Measurements from ENCODE around the gene PTPRA. TPM values are rescaled to one million over a fixed set of nuclear protein-coding genes. Genes with fewer than 3 reads are reported as not detected.

PTPRA gene
- total RNA-seq, 2 experiments from 2014 or later = 66.4 to 83.9 TPM

- Mint-ChIP-seq H3K36me3 (ENCODE audit: low read depth) (peaks cover 16% of the 10 kb centered on the region), H3K27ac (no peak overlapping the region), H3K4me1 (no peaks in the 10 kb centered on the region), H3K9me3 (no peaks in the 10 kb centered on the region), H3K27me3 (no peaks in the 10 kb centered on the region), H3K4me3 (no peak overlapping the region)
- no peak for DNase-seq
- POLR2A ChIA-PET = no interaction called here
- CTCF ChIA-PET = interaction anchor here (0.6 kb wide), 1 partner anchor 46 kb away, joined by 3 read pairs; no protein-coding TSS in a partner anchor
Observed at GRCh38 chr20:3032624-3033023, 159.3 kb downstream of the PTPRA start.

- Mint-ChIP-seq H3K9me3 (no peaks in the 10 kb centered on the region), H3K36me3 (ENCODE audit: low read depth) (peaks cover 32% of the 10 kb centered on the region), H3K27ac (no peak overlapping the region), H3K4me3 (no peak overlapping the region), H3K27me3 (no peaks in the 10 kb centered on the region), H3K4me1 (peaks cover 22% of the 10 kb centered on the region)
- DNase-seq = no peak
- CTCF ChIA-PET = no interaction called here
- POLR2A ChIA-PET = no interaction called here
Observed at GRCh38 chr20:3037654-3038053, 164.4 kb downstream of the PTPRA start.

DNA sequence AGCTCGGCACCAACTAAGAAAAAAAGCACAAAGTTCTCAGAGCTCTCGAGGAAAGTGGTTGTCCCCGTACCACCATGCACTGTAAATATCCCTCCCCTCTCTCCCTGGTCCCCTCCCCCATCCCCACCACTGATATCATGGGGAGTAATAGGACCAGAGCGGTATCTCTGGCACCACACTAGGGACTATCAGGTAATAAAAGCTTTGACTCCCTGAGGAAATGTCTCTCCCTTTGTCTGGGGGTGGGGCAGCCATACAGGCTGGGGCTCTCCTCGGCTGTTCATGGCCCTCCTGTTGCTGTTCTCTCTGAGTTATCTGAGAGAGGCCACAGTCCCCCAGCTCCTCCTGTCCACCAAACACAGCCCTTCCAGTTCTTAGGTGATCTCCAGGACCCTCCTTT, 165.2 kb downstream of the PTPRA start:
- Mint-ChIP-seq H3K27ac (no peak overlapping the region), H3K4me3 (no peak overlapping the region), H3K9me3 (no peaks in the 10 kb centered on the region), H3K36me3 (ENCODE audit: low read depth) (peaks cover 32% of the 10 kb centered on the region), H3K27me3 (no peaks in the 10 kb centered on the region), H3K4me1 (peaks cover 22% of the 10 kb centered on the region)
- CTCF ChIA-PET = interaction anchor here (0.6 to 0.8 kb wide), 2 partner anchors 9 to 15 kb away, joined by 3 read pairs; no protein-coding TSS in a partner anchor
- DNase-seq = no peak
- POLR2A ChIA-PET = no interaction called here

- POLR2A ChIA-PET = no interaction called here
- Mint-ChIP-seq H3K9me3 (no peaks in the 10 kb centered on the region), H3K4me3 (no peak overlapping the region), H3K27ac (peak overlapping the region; percentile 64), H3K4me1 (peaks cover 22% of the 10 kb centered on the region), H3K36me3 (ENCODE audit: low read depth) (peaks cover 32% of the 10 kb centered on the region), H3K27me3 (no peaks in the 10 kb centered on the region)
- no peak for DNase-seq
- CTCF ChIA-PET = interaction anchor here (0.6 to 0.8 kb wide), 2 partner anchors 10 to 231 kb away, joined by 3 read pairs; no protein-coding TSS in a partner anchor
Observed at GRCh38 chr20:3039426-3039825, 166.1 kb downstream of the PTPRA start.

DNA sequence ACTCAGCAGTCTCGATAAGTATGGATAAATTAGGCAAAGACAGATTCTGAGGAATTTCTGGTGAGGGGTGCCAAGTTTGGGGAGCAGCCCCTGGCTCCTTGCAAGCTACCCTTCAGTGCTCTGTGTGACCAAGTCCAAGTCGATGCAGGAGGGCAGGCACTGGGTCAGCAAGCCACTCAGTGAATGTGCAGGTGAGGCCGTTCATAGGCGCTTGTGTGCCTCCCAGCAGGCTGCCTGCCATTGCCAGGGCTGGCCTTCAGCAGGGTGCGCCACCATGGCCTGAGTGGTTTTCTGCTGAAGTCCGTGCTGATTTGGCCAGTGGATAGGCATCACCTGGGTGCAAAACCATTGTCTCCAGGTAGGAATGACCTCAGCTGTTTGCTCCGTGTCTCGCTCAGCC, 166.8 kb downstream of the PTPRA start:
- Mint-ChIP-seq H3K4me1 (peaks cover 24% of the 10 kb centered on the region), H3K27ac (peak overlapping the region; percentile 65), H3K36me3 (ENCODE audit: low read depth) (peaks cover 32% of the 10 kb centered on the region), H3K4me3 (no peak overlapping the region), H3K27me3 (no peaks in the 10 kb centered on the region), H3K9me3 (no peaks in the 10 kb centered on the region)
- ChIA-PET CTCF (interaction anchor here (0.6 kb wide), 1 partner anchor 232 kb away, joined by 3 read pairs; no protein-coding TSS in a partner anchor), POLR2A (no interaction called here)
- no peak for DNase-seq

- peak overlapping the region; percentile 70 for H3K27ac Mint-ChIP-seq
- no peaks in the 10 kb centered on the region for H3K27me3 Mint-ChIP-seq
- peaks cover 31% of the 10 kb centered on the region for H3K36me3 Mint-ChIP-seq (ENCODE audit: low read depth)
- H3K9me3 Mint-ChIP-seq = no peaks in the 10 kb centered on the region
- DNase-seq = no peak
- CTCF ChIA-PET = interaction anchor here (0.6 to 1.5 kb wide), 3 partner anchors 11 to 69 kb away, joined by 3 to 8 read pairs (median 3); no protein-coding TSS in a partner anchor
- H3K4me3 Mint-ChIP-seq = no peak overlapping the region
- peaks cover 32% of the 10 kb centered on the region for H3K4me1 Mint-ChIP-seq
- POLR2A ChIA-PET = no interaction called here
Observed at GRCh38 chr20:3041854-3042409, 168.7 kb downstream of the PTPRA start.

- ChIA-PET POLR2A (no interaction called here), CTCF (interaction anchor here (1.0 to 1.5 kb wide), 2 partner anchors 11 to 22 kb away, joined by 3 to 8 read pairs; no protein-coding TSS in a partner anchor)
- peaks cover 31% of the 10 kb centered on the region for H3K36me3 Mint-ChIP-seq (ENCODE audit: low read depth)
- DNase-seq = no peak
- no peak overlapping the region for H3K27ac Mint-ChIP-seq
- no peak overlapping the region for H3K4me3 Mint-ChIP-seq
- H3K27me3 Mint-ChIP-seq = no peaks in the 10 kb centered on the region
- no peaks in the 10 kb centered on the region for H3K9me3 Mint-ChIP-seq
- peaks cover 37% of the 10 kb centered on the region for H3K4me1 Mint-ChIP-seq
Observed at GRCh38 chr20:3042625-3043024, 169.3 kb downstream of the PTPRA start.

GRCh38 chr20:3043322-3043721, 170.0 kb downstream of the PTPRA start, which contains the start of gene GNRH2:
Gene GNRH2 (plus strand): TSS chr20:3043622. CDS start chr20:3044415, 793 bp downstream.
- no peak for DNase-seq
- H3K27ac Mint-ChIP-seq = peak within 1 kb of the TSS; percentile 21
- POLR2A ChIA-PET = no interaction called here
- CTCF ChIA-PET = interaction anchor here (0.8 to 1.0 kb wide), 2 partner anchors 13 to 23 kb away, joined by 3 read pairs; no protein-coding TSS in a partner anchor
- H3K27me3 Mint-ChIP-seq = no peaks in the 10 kb centered on the region
- peak within 1 kb of the TSS; percentile 10 for H3K4me3 Mint-ChIP-seq
- peaks cover 30% of the 10 kb centered on the region for H3K36me3 Mint-ChIP-seq (ENCODE audit: low read depth)
- H3K9me3 Mint-ChIP-seq = no peaks in the 10 kb centered on the region
- peaks cover 44% of the 10 kb centered on the region for H3K4me1 Mint-ChIP-seq

DNA sequence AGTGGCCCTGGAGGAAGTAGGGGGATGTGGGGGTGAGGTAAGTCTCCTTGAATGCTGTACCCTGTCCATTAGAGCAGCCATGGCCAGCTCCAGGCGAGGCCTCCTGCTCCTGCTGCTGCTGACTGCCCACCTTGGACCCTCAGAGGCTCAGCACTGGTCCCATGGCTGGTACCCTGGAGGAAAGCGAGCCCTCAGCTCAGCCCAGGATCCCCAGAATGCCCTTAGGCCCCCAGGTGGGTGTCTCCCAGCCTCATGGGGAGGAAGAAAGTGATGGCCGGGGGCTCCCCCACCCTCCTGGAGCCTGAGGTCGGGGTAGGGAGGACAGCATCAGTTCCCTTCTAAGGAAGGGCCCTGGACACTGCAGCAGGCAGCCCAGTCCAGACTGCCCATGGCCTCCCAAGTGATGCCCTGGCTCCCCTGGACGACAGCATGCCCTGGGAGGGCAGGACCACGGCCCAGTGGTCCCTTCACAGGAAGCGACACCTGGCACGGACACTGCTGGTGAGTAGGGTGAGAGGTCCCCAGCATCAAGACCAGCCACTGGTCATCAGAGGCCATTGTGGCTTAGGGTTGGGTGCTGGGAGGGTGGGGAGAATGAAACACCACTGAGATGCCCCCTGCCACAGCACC, 171.2 kb downstream of the PTPRA start:
- H3K27ac Mint-ChIP-seq = no peak overlapping the region
- H3K27me3 Mint-ChIP-seq = no peaks in the 10 kb centered on the region
- POLR2A ChIA-PET = no interaction called here
- CTCF ChIA-PET = no interaction called here
- no peaks in the 10 kb centered on the region for H3K9me3 Mint-ChIP-seq
- DNase-seq = no peak
- H3K4me1 Mint-ChIP-seq = peaks cover 46% of the 10 kb centered on the region
- peak overlapping the region; percentile 10 for H3K4me3 Mint-ChIP-seq
- peaks cover 28% of the 10 kb centered on the region for H3K36me3 Mint-ChIP-seq (ENCODE audit: low read depth)

- ChIA-PET POLR2A (no interaction called here), CTCF (interaction anchor here (0.7 to 0.8 kb wide), 2 partner anchors 8 to 357 kb away, joined by 5 read pairs; no protein-coding TSS in a partner anchor)
- peak; percentile 54 for DNase-seq
Observed at GRCh38 chr20:3045042-3045815, 171.9 kb downstream of the PTPRA start.

GRCh38 chr20:3045816-3046676, 172.8 kb downstream of the PTPRA start, which contains the start of gene MRPS26:
Gene MRPS26 (plus strand): TSS chr20:3046052. CDS start chr20:3046069, 17 bp downstream.
- Mint-ChIP-seq H3K27me3 (no peaks in the 10 kb centered on the region), H3K27ac (peak within 1 kb of the TSS; percentile 85), H3K4me3 (peak within 1 kb of the TSS; percentile 89), H3K4me1 (peaks cover 37% of the 10 kb centered on the region), H3K9me3 (no peaks in the 10 kb centered on the region), H3K36me3 (ENCODE audit: low read depth) (peaks cover 23% of the 10 kb centered on the region)
- ChIA-PET CTCF (interaction anchor here (0.7 to 0.8 kb wide), 2 partner anchors 8 to 358 kb away, joined by 5 read pairs; no protein-coding TSS in a partner anchor), POLR2A (no interaction called here)
- peak; percentile 84 for DNase-seq

More at GRCh38 chr20:3045042-3045815, 171.9 kb downstream of the PTPRA start:
- H3K27me3 Mint-ChIP-seq = no peaks in the 10 kb centered on the region
- peak overlapping the region; percentile 89 for H3K4me3 Mint-ChIP-seq
- peaks cover 27% of the 10 kb centered on the region for H3K36me3 Mint-ChIP-seq (ENCODE audit: low read depth)
- H3K4me1 Mint-ChIP-seq = peaks cover 40% of the 10 kb centered on the region
- peak overlapping the region; percentile 85 for H3K27ac Mint-ChIP-seq
- no peaks in the 10 kb centered on the region for H3K9me3 Mint-ChIP-seq

Data from activated CD4-positive, alpha-beta T cell treated with anti-CD3 and anti-CD28 coated beads, Interleukin-2, amount 10 ng/mL, durations not matched to agents 7 days and 5 days (primary cell).